Esophagus squamous epithelium (tissue), 4 donors: ENCODE results near the gene OGFOD3.

Experiments
- POLR2A ChIP-seq, 4 donors: fragments of 450-650 bp; IDR thresholded peaks; one replicate each; pipeline ENCODE4 v1.6.1; 2017; ENCODE audit warnings: antibody characterized with exemption in 4 of 4, mild to moderate bottlenecking in 4 of 4, moderate library complexity in 3 of 4
- TF ChIP-seq, protein P1 (sequence below), 6 experiments: fragments of 450-650 bp in 4 of 6; fragments of 200-600 bp in 2 of 6; sonication (generic) in 2 of 6; IDR thresholded peaks; one replicate each; pipeline ENCODE4 v1.5.1; 2016 to 2019; ENCODE audit warnings: antibody characterized with exemption in 6 of 6, mild to moderate bottlenecking in 4 of 6, moderate library complexity in 4 of 6

DNA sequence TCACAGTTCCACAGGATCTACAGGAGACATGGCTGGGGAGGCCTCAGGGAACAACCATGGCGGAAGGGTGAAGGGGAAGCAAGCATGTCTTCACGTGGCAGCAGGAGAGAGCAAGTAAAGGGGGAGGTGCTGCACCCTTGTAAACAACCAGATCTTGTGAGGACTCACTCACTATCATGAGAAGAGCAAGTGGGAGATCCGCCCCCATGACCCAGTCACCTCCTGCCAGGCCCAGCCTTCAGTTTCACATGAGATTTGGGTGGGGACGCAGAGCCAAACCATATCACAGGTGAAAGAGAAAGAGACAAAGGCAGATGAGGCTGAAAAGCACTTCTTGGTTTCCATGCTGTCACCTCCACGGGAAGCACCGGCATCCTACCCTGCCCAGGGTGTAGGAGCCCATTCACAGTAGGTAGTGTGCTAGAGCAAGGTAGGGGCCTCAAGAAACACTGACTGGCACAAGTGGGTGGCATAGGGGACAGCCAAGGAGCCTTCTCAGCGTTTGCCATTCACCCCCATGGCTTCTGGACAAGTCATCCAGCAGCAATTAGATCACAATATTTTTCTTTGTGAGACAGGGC, 46.7 kb upstream of the OGFOD3 start:
- no peak for TF ChIP-seq POLR2A (IDR thresholded peaks at IDR 0.05)
- TF ChIP-seq, protein P1, sequence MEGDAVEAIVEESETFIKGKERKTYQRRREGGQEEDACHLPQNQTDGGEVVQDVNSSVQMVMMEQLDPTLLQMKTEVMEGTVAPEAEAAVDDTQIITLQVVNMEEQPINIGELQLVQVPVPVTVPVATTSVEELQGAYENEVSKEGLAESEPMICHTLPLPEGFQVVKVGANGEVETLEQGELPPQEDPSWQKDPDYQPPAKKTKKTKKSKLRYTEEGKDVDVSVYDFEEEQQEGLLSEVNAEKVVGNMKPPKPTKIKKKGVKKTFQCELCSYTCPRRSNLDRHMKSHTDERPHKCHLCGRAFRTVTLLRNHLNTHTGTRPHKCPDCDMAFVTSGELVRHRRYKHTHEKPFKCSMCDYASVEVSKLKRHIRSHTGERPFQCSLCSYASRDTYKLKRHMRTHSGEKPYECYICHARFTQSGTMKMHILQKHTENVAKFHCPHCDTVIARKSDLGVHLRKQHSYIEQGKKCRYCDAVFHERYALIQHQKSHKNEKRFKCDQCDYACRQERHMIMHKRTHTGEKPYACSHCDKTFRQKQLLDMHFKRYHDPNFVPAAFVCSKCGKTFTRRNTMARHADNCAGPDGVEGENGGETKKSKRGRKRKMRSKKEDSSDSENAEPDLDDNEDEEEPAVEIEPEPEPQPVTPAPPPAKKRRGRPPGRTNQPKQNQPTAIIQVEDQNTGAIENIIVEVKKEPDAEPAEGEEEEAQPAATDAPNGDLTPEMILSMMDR (IDR thresholded peaks at IDR 0.05), result no peak
